Activated naive CD8-positive, alpha-beta T cell treated with anti-CD3 and anti-CD28 coated beads, Interleukin-2, amount 50 U/mL, for 24 hours (primary cell): Measurements from ENCODE around the gene CD28.
"Not testable (repeated sequence)": the region's sequence is repeated elsewhere in the genome, so short reads cannot be mapped to it uniquely, and the experiment has no call there.

Source experiments
- ATAC-seq: fragments of 150-1000 bp; cut with Tn5 transposase; one replicate; pipeline ENCODE4 v1.10.0; 2021
- DNase-seq: peaks from one replicate; pipeline ENCODE4 v3.0.0; 2021
- H3K27ac Mint-ChIP-seq: one replicate; pipeline ENCODE4 v1.8.0; 2021; ENCODE audit warnings: mild to moderate bottlenecking, mixed read lengths
- H3K27me3 Mint-ChIP-seq: one replicate; pipeline ENCODE4 v1.8.0; 2021; ENCODE audit warnings: mixed read lengths
- H3K36me3 Mint-ChIP-seq: one replicate; pipeline ENCODE4 v1.8.0; 2021; ENCODE audit warnings: low read depth, mixed read lengths
- H3K4me1 Mint-ChIP-seq: one replicate; pipeline ENCODE4 v1.8.0; 2021; ENCODE audit warnings: mixed read lengths
- H3K4me3 Mint-ChIP-seq: one replicate; pipeline ENCODE4 v1.8.0; 2021; ENCODE audit warnings: mild to moderate bottlenecking, moderate library complexity, mixed read lengths
- H3K9me3 Mint-ChIP-seq: one replicate; pipeline ENCODE4 v1.8.0; 2021; ENCODE audit warnings: mixed read lengths

The CD28 gene

DNA sequence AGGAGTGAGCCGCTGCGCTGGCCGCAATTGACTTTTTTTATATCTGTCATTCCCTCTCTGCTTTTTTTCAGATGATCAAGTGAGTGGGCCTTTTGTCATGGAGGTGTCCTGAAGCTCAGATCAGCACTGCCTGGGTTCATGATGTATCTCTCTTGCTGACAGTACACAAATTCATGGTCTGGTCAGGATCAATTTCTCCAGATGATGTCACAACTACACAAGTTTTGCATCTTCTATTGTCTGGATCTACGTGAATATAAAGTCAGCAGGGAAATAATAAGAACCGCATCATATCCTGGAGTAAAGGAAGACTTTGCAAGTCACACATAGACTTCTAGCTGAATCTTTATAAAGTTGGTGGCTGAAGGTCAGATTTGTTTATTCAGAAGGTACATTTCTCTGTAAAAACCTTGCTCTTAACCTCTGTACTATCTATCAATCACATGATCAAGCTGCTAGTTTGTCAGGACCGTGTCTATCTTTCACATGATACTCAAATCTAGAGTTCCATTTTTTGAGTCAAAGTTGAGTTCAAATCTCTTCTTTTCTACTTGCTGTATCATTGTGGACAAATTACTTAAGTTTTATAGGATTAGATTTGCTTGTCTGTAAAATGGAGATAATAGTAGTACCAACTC, 13.1 kb upstream of the CD28 start:
- Mint-ChIP-seq H3K4me3 (no peak overlapping the region), H3K27me3 (no peaks in the 10 kb centered on the region), H3K9me3 (no peaks in the 10 kb centered on the region), H3K4me1 (peaks cover 27% of the 10 kb centered on the region), H3K36me3 (no peaks in the 10 kb centered on the region), H3K27ac (no peak overlapping the region)
- DNase-seq (no peak), ATAC-seq (no peak)

DNA sequence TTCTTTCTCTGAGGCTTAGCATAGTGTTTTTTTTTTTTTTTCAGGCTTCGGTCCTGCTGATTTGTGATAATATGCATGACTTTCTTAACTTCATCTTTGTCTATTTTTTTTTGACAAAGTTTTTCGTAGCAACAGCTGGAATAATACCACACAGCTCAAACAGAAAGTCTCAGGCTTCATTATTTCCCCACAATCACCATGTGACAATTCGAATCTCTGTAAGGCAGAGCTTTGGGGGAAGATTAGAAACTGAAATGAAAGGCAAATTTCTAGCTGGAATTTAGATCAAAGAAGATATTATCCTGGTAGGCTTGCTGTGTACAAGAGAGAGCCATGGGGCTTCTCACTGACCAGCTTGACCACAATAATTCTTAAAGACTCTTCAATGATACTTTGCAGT, 12.2 kb upstream of the CD28 start:
- Mint-ChIP-seq H3K27ac (no peak overlapping the region), H3K27me3 (no peaks in the 10 kb centered on the region), H3K4me1 (peaks cover 22% of the 10 kb centered on the region), H3K4me3 (no peak overlapping the region), H3K36me3 (no peaks in the 10 kb centered on the region), H3K9me3 (no peaks in the 10 kb centered on the region)
- ATAC-seq = no peak
- DNase-seq = no peak

DNA sequence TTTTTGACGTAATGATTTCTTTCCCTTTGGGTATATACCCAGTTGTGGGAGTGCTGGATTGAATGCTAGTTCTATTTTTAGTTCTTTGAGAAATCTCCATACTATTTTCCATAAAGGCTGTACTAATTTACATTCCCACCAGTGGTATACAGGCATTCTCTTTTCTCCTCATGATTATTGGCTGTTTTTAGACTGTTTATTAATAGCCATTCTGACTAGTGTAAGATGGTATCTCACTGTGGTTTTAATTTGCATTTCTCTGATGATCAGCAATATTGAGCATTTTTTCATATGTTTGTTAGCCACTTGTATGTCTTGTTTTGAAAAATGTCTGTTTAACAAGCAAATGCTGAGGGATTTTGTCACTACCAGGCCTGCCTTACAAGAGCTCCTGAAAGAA, 9.2 kb upstream of the CD28 start:
- DNase-seq = no peak
- Mint-ChIP-seq H3K27ac (no peak overlapping the region), H3K4me1 (peaks cover 6% of the 10 kb centered on the region), H3K36me3 (no peaks in the 10 kb centered on the region), H3K9me3 (peaks cover under 1% of the 10 kb centered on the region), H3K4me3 (no peak overlapping the region), H3K27me3 (peaks cover 2% of the 10 kb centered on the region)
- no peak for ATAC-seq

DNA sequence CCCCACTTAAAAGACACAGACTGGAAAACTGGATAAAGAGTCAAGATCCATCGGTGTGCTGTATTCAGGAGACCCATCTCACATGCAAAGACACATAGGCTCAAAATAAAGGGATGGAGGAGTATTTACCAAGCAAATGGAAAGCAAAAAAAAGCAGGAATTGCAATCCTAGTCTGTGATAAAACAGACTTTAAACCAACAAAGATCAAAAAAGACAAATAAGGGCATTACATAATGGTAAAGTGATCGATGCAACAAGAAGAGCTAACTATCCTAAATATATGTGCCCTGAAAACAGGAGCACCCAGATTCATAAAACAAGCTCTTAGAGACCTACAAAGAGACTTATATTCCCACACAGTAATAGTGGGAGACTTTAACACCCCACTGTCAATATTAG, 8.7 kb upstream of the CD28 start:
- not testable (repeated sequence) for H3K4me3 Mint-ChIP-seq, H3K36me3 Mint-ChIP-seq, H3K4me1 Mint-ChIP-seq, DNase-seq, H3K27me3 Mint-ChIP-seq, H3K27ac Mint-ChIP-seq, H3K9me3 Mint-ChIP-seq, ATAC-seq

DNA sequence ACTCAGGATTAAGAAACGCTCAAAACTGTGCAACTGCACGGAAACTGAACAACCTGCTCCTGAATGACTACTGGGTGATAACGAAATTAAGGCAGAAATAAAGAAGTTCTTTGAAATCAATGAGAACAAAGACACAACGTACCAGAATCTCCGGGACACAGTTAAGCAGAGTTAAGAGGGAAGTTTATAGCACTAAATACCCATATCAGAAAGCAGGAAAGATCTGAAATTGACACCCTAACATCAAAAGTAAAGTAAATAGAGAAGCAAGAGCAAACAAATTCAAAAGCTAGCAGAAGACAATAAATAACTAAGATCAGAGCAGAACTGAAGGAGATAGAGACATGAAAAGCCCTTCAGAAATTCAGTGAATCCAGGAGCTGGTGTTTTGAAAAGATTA, 8.0 kb upstream of the CD28 start:
- not testable (repeated sequence) for ATAC-seq, H3K36me3 Mint-ChIP-seq, H3K27me3 Mint-ChIP-seq, H3K27ac Mint-ChIP-seq, H3K4me1 Mint-ChIP-seq, H3K4me3 Mint-ChIP-seq, DNase-seq
- H3K9me3 Mint-ChIP-seq = peaks cover 12% of the 10 kb centered on the region

DNA sequence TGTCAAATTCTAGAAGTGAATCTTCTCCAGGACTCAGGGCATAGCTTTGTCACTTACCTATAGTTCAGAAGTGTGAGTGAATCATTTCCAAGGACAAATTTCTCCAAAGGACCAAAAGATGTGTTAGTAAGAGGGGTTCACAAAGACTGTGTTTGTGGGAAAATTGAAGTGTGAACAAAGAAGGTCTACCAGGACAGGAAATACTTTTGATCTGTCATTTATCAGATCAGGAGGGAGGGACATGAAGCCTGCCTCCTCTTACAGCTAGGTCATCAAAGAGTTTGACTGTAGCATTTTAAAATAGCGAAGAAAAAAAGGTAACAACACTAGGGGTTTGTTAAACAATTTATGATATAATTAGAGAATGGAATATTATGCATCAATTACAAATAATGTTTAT, 2.0 kb upstream of the CD28 start:
- peaks cover 33% of the 10 kb centered on the region for H3K4me1 Mint-ChIP-seq
- peak; percentile 35 for ATAC-seq
- no peak for DNase-seq
- H3K9me3 Mint-ChIP-seq = peaks cover 15% of the 10 kb centered on the region
- H3K4me3 Mint-ChIP-seq = peak overlapping the region; percentile 13
- H3K27ac Mint-ChIP-seq = peak overlapping the region; percentile 93
- H3K36me3 Mint-ChIP-seq = peaks cover 16% of the 10 kb centered on the region
- H3K27me3 Mint-ChIP-seq = peaks cover 2% of the 10 kb centered on the region

DNA sequence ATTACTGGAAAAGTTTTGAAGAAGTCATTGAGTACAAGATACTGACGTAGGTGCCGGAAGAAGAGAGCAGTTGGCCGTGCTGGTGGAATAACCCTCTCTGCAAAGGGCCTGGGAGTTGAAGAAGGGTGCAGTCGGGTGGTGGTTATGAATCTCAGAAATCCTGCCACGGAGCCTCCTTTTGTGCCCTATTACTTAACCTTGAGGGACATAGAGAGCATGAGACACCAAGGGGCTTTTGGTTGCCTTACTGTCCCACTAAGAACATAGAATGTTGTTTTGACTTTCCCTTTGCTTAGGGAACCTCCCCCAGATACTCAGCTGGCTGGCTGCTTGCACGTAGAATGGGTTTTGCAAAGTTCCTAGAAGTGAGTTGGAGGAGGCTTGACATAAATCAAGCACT, 1.3 kb upstream of the CD28 start:
- Mint-ChIP-seq H3K9me3 (peaks cover 15% of the 10 kb centered on the region), H3K27ac (peak overlapping the region; percentile 93), H3K27me3 (peaks cover 2% of the 10 kb centered on the region), H3K4me3 (peak overlapping the region; percentile 91), H3K4me1 (peaks cover 40% of the 10 kb centered on the region), H3K36me3 (peaks cover 19% of the 10 kb centered on the region)
- no peak for DNase-seq
- peak; percentile 46 for ATAC-seq

DNA sequence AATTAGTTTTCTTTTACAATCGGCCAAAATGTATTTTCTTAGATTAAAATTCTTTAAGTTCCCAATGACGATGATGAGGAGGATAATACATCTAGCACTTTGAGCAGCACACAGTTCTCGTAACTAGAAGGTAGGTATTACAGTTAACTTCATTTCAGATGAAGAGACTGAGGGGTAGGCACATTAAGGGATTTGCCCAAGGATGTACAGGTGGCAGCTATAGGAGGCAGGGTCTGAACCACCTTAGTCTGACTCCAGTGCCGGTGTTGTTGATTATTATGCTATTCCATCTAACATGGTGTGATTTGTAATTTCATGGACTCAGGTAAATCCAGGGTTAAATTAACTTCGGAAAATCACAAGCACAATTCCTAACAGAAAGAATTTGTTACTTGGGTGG, 1.1 kb downstream of the CD28 start:
- ATAC-seq = no peak

DNA sequence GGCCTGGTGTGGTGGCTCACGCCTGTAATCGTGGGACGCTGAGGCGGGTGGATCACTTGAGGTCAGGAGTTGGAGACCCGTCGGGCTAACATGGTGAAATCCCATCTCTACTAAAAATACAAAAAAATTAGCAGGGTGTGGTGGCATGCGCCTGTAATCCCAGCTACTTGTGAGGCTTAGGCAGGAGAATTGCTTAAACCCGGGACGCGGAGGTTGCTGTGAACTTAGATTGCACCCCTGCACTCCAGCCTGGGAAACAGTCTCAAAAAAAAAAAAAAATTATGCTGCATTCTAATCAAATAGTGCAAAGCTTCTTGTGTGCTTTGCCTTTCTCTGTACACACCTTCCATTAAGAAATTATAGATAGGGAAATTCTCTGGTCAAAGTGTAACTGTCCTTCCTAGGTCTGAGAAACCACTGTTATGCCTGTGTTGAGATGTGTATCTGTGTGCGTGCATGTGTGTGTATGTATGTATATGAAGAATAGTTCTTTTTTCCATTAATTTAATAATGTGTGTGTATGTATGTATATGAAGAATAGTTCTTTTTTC, 2.5 kb downstream of the CD28 start:
- Mint-ChIP-seq H3K27ac (peak overlapping the region; percentile 93), H3K36me3 (peaks cover 44% of the 10 kb centered on the region), H3K4me1 (peaks cover 76% of the 10 kb centered on the region), H3K9me3 (no peaks in the 10 kb centered on the region), H3K4me3 (peak overlapping the region; percentile 91), H3K27me3 (no peaks in the 10 kb centered on the region)
- DNase-seq (no peak), ATAC-seq (no peak)

More for the DNA sequence above, 1.1 kb downstream of the CD28 start:
- H3K4me1 Mint-ChIP-seq = peaks cover 63% of the 10 kb centered on the region
- H3K9me3 Mint-ChIP-seq = peaks cover 11% of the 10 kb centered on the region
- no peaks in the 10 kb centered on the region for H3K27me3 Mint-ChIP-seq
- peaks cover 30% of the 10 kb centered on the region for H3K36me3 Mint-ChIP-seq
- no peak for DNase-seq
- H3K27ac Mint-ChIP-seq = peak overlapping the region; percentile 93
- H3K4me3 Mint-ChIP-seq = peak overlapping the region; percentile 91

DNA sequence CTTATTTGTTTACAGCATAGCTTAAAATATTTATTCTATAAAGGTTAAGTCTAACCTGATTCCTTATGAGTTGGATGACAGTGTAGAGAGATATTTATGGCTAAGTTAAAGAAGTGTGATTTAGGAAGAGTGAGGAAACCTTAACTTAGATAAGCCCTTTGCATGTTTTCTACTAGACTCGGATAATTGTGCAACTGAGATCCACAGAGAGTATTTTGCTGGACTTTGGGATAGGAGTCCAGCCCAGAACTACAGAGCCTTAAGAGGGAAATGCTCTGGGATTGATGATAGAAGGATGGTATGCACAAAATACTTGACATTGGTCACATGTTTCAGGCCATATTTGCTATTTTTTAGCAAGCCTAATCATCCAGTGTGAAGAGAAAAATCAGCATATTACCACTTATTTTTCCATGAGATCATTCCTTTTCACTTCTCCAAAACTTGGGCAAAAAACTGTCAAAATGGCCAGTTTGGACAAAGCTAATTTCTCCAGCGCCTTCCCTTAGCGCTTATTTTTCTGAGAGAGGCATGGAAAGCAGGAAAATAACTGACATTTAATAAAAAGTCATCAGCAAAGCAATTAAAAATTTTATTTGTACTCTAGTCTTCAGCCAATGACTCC, 3.1 kb downstream of the CD28 start:
- ATAC-seq = no peak
- H3K27ac Mint-ChIP-seq = peak overlapping the region; percentile 93
- peaks cover 49% of the 10 kb centered on the region for H3K36me3 Mint-ChIP-seq
- no peaks in the 10 kb centered on the region for H3K9me3 Mint-ChIP-seq
- H3K4me1 Mint-ChIP-seq = peaks cover 76% of the 10 kb centered on the region
- no peaks in the 10 kb centered on the region for H3K27me3 Mint-ChIP-seq
- peak overlapping the region; percentile 91 for H3K4me3 Mint-ChIP-seq
- no peak for DNase-seq

DNA sequence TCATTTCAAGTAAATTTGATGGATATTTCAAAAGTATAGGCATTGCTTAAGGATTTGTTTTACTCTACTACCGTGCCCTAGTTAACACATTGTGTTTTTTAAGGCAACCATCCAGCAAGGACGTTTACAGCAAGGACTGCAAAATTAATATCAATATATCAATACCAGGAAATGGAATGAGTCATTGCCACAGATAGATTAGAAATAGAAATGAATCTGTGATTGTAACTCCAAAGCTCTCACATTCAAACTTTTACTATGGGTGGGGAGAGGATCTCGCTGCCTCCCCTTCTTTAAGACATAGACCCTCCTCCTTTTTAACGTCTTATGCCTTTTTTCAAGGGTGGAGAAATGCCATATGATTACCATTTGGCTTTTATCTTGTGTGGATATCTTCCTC, 3.8 kb downstream of the CD28 start:
- Mint-ChIP-seq H3K27ac (peak overlapping the region; percentile 93), H3K4me1 (peaks cover 75% of the 10 kb centered on the region), H3K27me3 (no peaks in the 10 kb centered on the region), H3K4me3 (peak overlapping the region; percentile 91), H3K36me3 (peaks cover 50% of the 10 kb centered on the region), H3K9me3 (no peaks in the 10 kb centered on the region)
- DNase-seq (no peak), ATAC-seq (no peak)

DNA sequence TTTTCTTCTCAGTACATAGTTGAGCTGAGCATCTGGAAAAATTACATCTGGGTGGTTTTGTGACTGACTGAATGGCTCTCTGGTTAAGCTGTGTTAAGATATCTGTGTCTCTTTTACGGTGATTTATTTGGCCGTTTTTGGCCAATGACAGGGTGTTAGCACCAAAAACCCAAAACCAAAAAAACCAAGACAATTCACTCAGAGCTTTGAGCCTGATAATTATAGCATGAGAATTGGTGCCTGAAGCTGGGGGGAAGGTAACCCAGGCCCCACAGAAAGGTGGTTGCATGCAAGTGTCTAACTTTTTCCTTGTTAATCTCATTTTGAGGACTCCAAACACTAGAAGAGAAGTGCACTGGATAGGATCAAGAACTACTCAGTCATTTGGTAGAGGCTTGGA, 4.5 kb downstream of the CD28 start:
- Mint-ChIP-seq H3K4me3 (peak overlapping the region; percentile 91), H3K36me3 (peaks cover 57% of the 10 kb centered on the region), H3K4me1 (peaks cover 75% of the 10 kb centered on the region)

DNA sequence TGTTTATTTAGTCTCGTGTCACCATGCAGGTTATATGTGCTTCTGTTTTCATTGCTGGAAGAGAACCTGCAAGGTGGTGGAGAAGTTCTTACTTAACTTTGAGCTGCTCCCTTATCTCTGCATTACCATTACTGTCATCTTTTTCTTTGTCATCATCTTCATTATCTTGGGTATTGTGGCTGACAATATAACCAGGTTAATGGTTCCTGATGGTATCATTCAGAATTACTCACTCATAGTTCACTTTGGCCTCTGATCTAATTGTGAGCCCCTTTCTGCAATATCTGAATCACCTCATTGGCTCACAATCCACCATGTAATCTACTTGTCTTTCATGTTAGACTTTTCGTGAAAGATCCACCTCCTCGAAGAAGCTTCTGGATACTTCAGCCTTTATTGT, 5.0 kb downstream of the CD28 start:
- H3K27ac Mint-ChIP-seq = peak overlapping the region; percentile 93
- H3K4me3 Mint-ChIP-seq = peak overlapping the region; percentile 91
- peaks cover 62% of the 10 kb centered on the region for H3K36me3 Mint-ChIP-seq
- H3K4me1 Mint-ChIP-seq = peaks cover 75% of the 10 kb centered on the region
- H3K27me3 Mint-ChIP-seq = no peaks in the 10 kb centered on the region
- ATAC-seq = peak; percentile 76
- peaks cover 2% of the 10 kb centered on the region for H3K9me3 Mint-ChIP-seq
- DNase-seq = no peak

More for the DNA sequence above, 4.5 kb downstream of the CD28 start:
- Mint-ChIP-seq H3K9me3 (no peaks in the 10 kb centered on the region), H3K27me3 (no peaks in the 10 kb centered on the region), H3K27ac (peak overlapping the region; percentile 93)
- DNase-seq (no peak), ATAC-seq (peak; percentile 44)

DNA sequence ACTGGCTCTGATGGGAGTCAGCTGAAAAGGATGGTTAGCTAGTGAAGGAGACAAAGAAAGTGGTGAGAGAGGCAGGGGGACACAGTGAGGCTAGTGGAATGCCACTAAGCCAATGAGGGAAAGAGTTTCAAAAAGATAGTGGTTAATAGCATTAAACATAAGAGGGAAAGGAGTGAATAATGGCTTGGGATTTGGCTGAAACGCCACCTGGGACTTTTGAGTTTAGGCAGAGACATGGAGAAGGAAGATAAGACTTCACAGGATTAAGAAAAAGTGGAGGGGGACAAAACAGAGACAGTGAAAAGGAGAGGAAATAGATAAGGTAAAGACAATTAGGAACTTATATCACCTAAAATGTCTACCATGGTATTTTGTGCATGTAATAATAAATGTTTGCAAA, 6.9 kb downstream of the CD28 start:
- ATAC-seq (no peak), DNase-seq (no peak)
- Mint-ChIP-seq H3K36me3 (peaks cover 63% of the 10 kb centered on the region), H3K4me1 (peaks cover 92% of the 10 kb centered on the region), H3K4me3 (peak overlapping the region; percentile 56), H3K9me3 (peaks cover 6% of the 10 kb centered on the region), H3K27ac (peak overlapping the region; percentile 93), H3K27me3 (peaks cover 2% of the 10 kb centered on the region)

DNA sequence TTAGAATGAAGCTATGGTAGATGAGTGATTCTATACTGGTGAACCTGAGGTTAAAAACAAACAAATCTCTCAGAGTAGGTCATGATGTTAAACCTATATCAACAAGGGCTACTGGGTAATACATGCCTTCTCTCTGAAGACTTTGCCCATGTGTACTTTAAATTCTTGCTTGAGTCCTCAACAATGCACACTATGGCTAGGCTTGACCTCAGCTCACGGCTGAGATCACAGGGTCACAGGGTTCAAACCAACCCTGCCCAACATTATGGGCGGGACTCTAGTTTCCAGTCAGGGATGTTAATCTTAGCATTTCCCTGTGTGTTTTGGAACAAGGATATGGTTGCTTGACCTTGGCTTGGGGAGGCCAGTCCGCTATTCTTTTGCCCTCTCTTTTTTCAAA, 7.7 kb downstream of the CD28 start:
- ATAC-seq = no peak

More for the DNA sequence above, 7.7 kb downstream of the CD28 start:
- Mint-ChIP-seq H3K9me3 (peaks cover 7% of the 10 kb centered on the region), H3K36me3 (peaks cover 67% of the 10 kb centered on the region), H3K4me3 (no peak overlapping the region), H3K27ac (peak overlapping the region; percentile 93), H3K4me1 (peaks cover 98% of the 10 kb centered on the region), H3K27me3 (peaks cover 2% of the 10 kb centered on the region)
- no peak for DNase-seq
